Tibial artery (tissue), 4 donors: ENCODE results near the gene PDHB.

Experiments used
- DNase-seq, 2 donors: peaks; one replicate each; pipeline ENCODE4 v3.0.0-alpha.2; 2019
- H3K27ac ChIP-seq, 2 donors: fragments of 200-600 bp; sonication (generic) in 1 of 2; 1 replicate in 1 of 2; 2 replicates in 1 of 2; pipeline ENCODE4 v1.5.1; 2018 to 2019; ENCODE audit warnings: mild to moderate bottlenecking in 1 of 2
- H3K27me3 ChIP-seq, 2 donors: fragments of 200-600 bp; sonication (generic) in 1 of 2; one replicate each; pipeline versions ENCODE4 v1.5.1 to v1.6.0; 2016 to 2019
- H3K36me3 ChIP-seq, 3 donors: fragments of 200-600 bp; sonication (generic) in 2 of 3; one replicate each; pipeline ENCODE4 v1.5.1; 2016 to 2019; ENCODE audit warnings: mild to moderate bottlenecking in 2 of 3
- H3K4me1 ChIP-seq, 4 donors: fragments of 200-600 bp; sonication (generic) in 2 of 4; 1 replicate in 3 of 4; 2 replicates in 1 of 4; pipeline ENCODE4 v1.5.1; 2016 to 2019
- H3K4me3 ChIP-seq, 2 donors: fragments of 200-600 bp; sonication (generic) in 1 of 2; 1 replicate in 1 of 2; 2 replicates in 1 of 2; pipeline ENCODE4 v1.5.1; 2018 to 2019; ENCODE audit warnings: mild to moderate bottlenecking in 2 of 2
- H3K9me3 ChIP-seq, 3 donors: fragments of 200-600 bp; sonication (generic) in 1 of 3; one replicate each; pipeline ENCODE4 v1.5.1; 2016 to 2019
- CTCF ChIP-seq, 2 experiments: fragments of 200-600 bp in 1 of 2; fragments of 450-650 bp in 1 of 2; IDR thresholded peaks; one replicate each; pipeline ENCODE4 v1.5.1; 2017 to 2019; ENCODE audit warnings: antibody characterized with exemption in 2 of 2, mild to moderate bottlenecking in 1 of 2, moderate library complexity in 1 of 2
- intact Hi-C: fragments of 100-400 bp; cut with DNase I; formaldehyde crosslinking; loops from one replicate; pipeline ENCODE4 v1.15.0; 2023; ENCODE audit warnings: low total_unique reads

The PDHB gene

GRCh38 chr3:58466899-58467563 lies 33.4 kb upstream of the PDHB start:
- no peak for TF ChIP-seq CTCF (IDR thresholded peaks at IDR 0.05)
- Histone ChIP-seq H3K9me3 (no peaks in the 10 kb centered on the region), H3K4me1 (peaks cover 0 to 10% (median 1%) of the 10 kb centered on the region in 4 donors), H3K4me3 (no peak overlapping the region), H3K36me3 (no peaks in the 10 kb centered on the region), H3K27ac (no peak overlapping the region), H3K27me3 (no peaks in the 10 kb centered on the region)
- intact Hi-C loops = no loop called here
- DNase-seq = no peak

GRCh38 chr3:58464866-58465265 lies 31.2 kb upstream of the PDHB start:
- Histone ChIP-seq H3K4me3 (no peak overlapping the region), H3K4me1 (peaks cover 0 to 10% (median 1%) of the 10 kb centered on the region in 4 donors), H3K27ac (no peak overlapping the region), H3K9me3 (no peaks in the 10 kb centered on the region), H3K27me3 (no peaks in the 10 kb centered on the region), H3K36me3 (no peaks in the 10 kb centered on the region)
- no peak for DNase-seq
- intact Hi-C loops = no loop called here
- no peak for TF ChIP-seq CTCF (IDR thresholded peaks at IDR 0.05)

- DNase-seq = no peak
- intact Hi-C loops = no loop called here
- peak overlapping the region; percentile 35 to 40 for H3K4me3 ChIP-seq
Observed at GRCh38 chr3:58463942-58464271, 30.3 kb upstream of the PDHB start.

GRCh38 chr3:58463181-58463941 lies 29.7 kb upstream of the PDHB start:
- no peaks in the 10 kb centered on the region for H3K36me3 ChIP-seq
- no peaks in the 10 kb centered on the region for H3K9me3 ChIP-seq
- H3K4me1 ChIP-seq = peaks cover 0 to 10% (median 1%) of the 10 kb centered on the region in 4 donors
- peak; percentile 60 to 66 for TF ChIP-seq CTCF (IDR thresholded peaks at IDR 0.05)
- H3K27ac ChIP-seq = peak overlapping the region in 1 of 2 donors; percentile 29
- DNase-seq = peak; percentile 70 to 75
- intact Hi-C loops = no loop called here
- peak overlapping the region; percentile 35 to 40 for H3K4me3 ChIP-seq
- no peaks in the 10 kb centered on the region for H3K27me3 ChIP-seq

More at GRCh38 chr3:58463942-58464271, 30.3 kb upstream of the PDHB start:
- Histone ChIP-seq H3K36me3 (no peaks in the 10 kb centered on the region), H3K4me1 (peaks cover 0 to 10% (median 1%) of the 10 kb centered on the region in 4 donors), H3K9me3 (no peaks in the 10 kb centered on the region), H3K27ac (peak overlapping the region in 1 of 2 donors; percentile 29), H3K27me3 (no peaks in the 10 kb centered on the region)
- no peak for TF ChIP-seq CTCF (IDR thresholded peaks at IDR 0.05)

GRCh38 chr3:58462829-58463180 lies 29.2 kb upstream of the PDHB start:
- DNase-seq = no peak
- Histone ChIP-seq H3K27me3 (no peaks in the 10 kb centered on the region), H3K9me3 (no peaks in the 10 kb centered on the region), H3K4me1 (peaks cover 0 to 10% (median 1%) of the 10 kb centered on the region in 4 donors), H3K27ac (no peak overlapping the region), H3K36me3 (no peaks in the 10 kb centered on the region), H3K4me3 (no peak overlapping the region)
- TF ChIP-seq CTCF (IDR thresholded peaks at IDR 0.05) = no peak
- intact Hi-C loops = no loop called here
